ENCODE results near the gene ZNF429. TPM values are rescaled to one million over a fixed set of nuclear protein-coding genes. Genes with fewer than 3 reads are reported as not detected.
"Not testable (repeated sequence)": the region's sequence is repeated elsewhere in the genome, so short reads cannot be mapped to it uniquely, and the experiment has no call there.

Gene ZNF429
- polyA plus RNA-seq, 6 donors from 2014 or later = 21.3 to 31.8 (median 25.9) TPM

- no peaks in the 10 kb centered on the region for H3K27me3 Mint-ChIP-seq
- no peak overlapping the region for H3K4me3 Mint-ChIP-seq
- no peak for ATAC-seq (ENCODE audit: low read depth in 2 of 2)
Observed at GRCh38 chr19:21485926-21486325, 19.5 kb upstream of the ZNF429 start.

GRCh38 chr19:21487969-21488368 lies 17.4 kb upstream of the ZNF429 start:
- Mint-ChIP-seq H3K9me3 (peaks cover 0 to 19% (median 7%) of the 10 kb centered on the region in 7 donors), H3K36me3 (no peaks in the 10 kb centered on the region), H3K4me1 (peaks cover 0 to 4% (median 0%) of the 10 kb centered on the region in 3 donors), H3K27me3 (no peaks in the 10 kb centered on the region), H3K27ac (peak overlapping the region in 1 of 6 donors; percentile 20), H3K4me3 (no peak overlapping the region)
- ATAC-seq (ENCODE audit: low read depth in 2 of 2) = no peak
- no peak for DNase-seq

More at GRCh38 chr19:21485926-21486325, 19.5 kb upstream of the ZNF429 start:
- no peak overlapping the region for H3K27ac Mint-ChIP-seq
- H3K36me3 Mint-ChIP-seq = no peaks in the 10 kb centered on the region
- peaks cover 0 to 19% (median 7%) of the 10 kb centered on the region in 7 donors for H3K9me3 Mint-ChIP-seq
- no peak for DNase-seq
- peaks cover 0 to 7% (median 0%) of the 10 kb centered on the region in 3 donors for H3K4me1 Mint-ChIP-seq

GRCh38 chr19:21491146-21491545 lies 14.3 kb upstream of the ZNF429 start:
- ATAC-seq (ENCODE audit: low read depth in 2 of 2) (no peak), DNase-seq (no peak)
- Mint-ChIP-seq H3K27ac (no peak overlapping the region), H3K36me3 (no peaks in the 10 kb centered on the region), H3K4me3 (no peak overlapping the region), H3K9me3 (peaks cover 0 to 12% (median 5%) of the 10 kb centered on the region in 7 donors), H3K4me1 (peaks cover 0 to 3% (median 0%) of the 10 kb centered on the region in 3 donors), H3K27me3 (no peaks in the 10 kb centered on the region)

- Mint-ChIP-seq H3K4me3 (no peak overlapping the region), H3K36me3 (no peaks in the 10 kb centered on the region), H3K4me1 (peaks cover 0 to 3% (median 0%) of the 10 kb centered on the region in 3 donors), H3K27me3 (no peaks in the 10 kb centered on the region), H3K9me3 (peaks cover 0 to 11% (median 2%) of the 10 kb centered on the region in 7 donors), H3K27ac (peak overlapping the region in 1 of 6 donors; percentile 12)
- ATAC-seq (ENCODE audit: low read depth in 2 of 2) (no peak), DNase-seq (no peak)
Observed at GRCh38 chr19:21492947-21493906, 12.2 kb upstream of the ZNF429 start.

- DNase-seq (no peak), ATAC-seq (ENCODE audit: low read depth in 2 of 2) (no peak)
- no peak overlapping the region for H3K27ac Mint-ChIP-seq
- H3K27me3 Mint-ChIP-seq = no peaks in the 10 kb centered on the region
- no peak overlapping the region for H3K4me3 Mint-ChIP-seq
- H3K9me3 Mint-ChIP-seq = peaks cover 0 to 5% (median 0%) of the 10 kb centered on the region in 7 donors
- H3K4me1 Mint-ChIP-seq = peaks cover 0 to 3% (median 0%) of the 10 kb centered on the region in 3 donors
- no peaks in the 10 kb centered on the region for H3K36me3 Mint-ChIP-seq
Observed at GRCh38 chr19:21496876-21497275, 8.5 kb upstream of the ZNF429 start.

- Mint-ChIP-seq H3K27ac (no peak overlapping the region), H3K36me3 (no peaks in the 10 kb centered on the region), H3K4me3 (no peak overlapping the region), H3K4me1 (no peaks in the 10 kb centered on the region), H3K9me3 (peaks cover 0 to 5% (median 0%) of the 10 kb centered on the region in 7 donors), H3K27me3 (no peaks in the 10 kb centered on the region)
- no peak for DNase-seq
- no peak for ATAC-seq (ENCODE audit: low read depth in 2 of 2)
Observed at GRCh38 chr19:21498651-21499050, 6.8 kb upstream of the ZNF429 start.

- no peak for ATAC-seq (ENCODE audit: low read depth in 2 of 2)
- Mint-ChIP-seq H3K27ac (peak overlapping the region in 4 of 6 donors; percentile 10 to 98 (median 38)), H3K4me3 (peak overlapping the region in 2 of 8 donors; percentile 47 to 100), H3K9me3 (peaks cover 0 to 9% (median 3%) of the 10 kb centered on the region in 7 donors), H3K36me3 (peaks cover 7 to 9% of the 10 kb centered on the region in 2 donors), H3K27me3 (no peaks in the 10 kb centered on the region), H3K4me1 (peaks cover 24 to 57% (median 39%) of the 10 kb centered on the region in 3 donors)
- DNase-seq = no peak
Observed at GRCh38 chr19:21508198-21508597, 2.8 kb downstream of the ZNF429 start.

- not testable (repeated sequence) for DNase-seq
- peaks cover 26 to 48% (median 38%) of the 10 kb centered on the region in 3 donors for H3K4me1 Mint-ChIP-seq
Observed at GRCh38 chr19:21511058-21511457, 5.7 kb downstream of the ZNF429 start.

GRCh38 chr19:21512609-21513008 lies 7.2 kb downstream of the ZNF429 start:
- H3K27ac Mint-ChIP-seq; H3K27me3 Mint-ChIP-seq; ATAC-seq (ENCODE audit: low read depth in 2 of 2); H3K4me3 Mint-ChIP-seq; DNase-seq: not testable (repeated sequence)
- peaks cover 0 to 38% (median 15%) of the 10 kb centered on the region in 7 donors for H3K9me3 Mint-ChIP-seq
- peaks cover 19 to 26% of the 10 kb centered on the region in 2 donors for H3K36me3 Mint-ChIP-seq
- H3K4me1 Mint-ChIP-seq = peaks cover 23 to 36% (median 36%) of the 10 kb centered on the region in 3 donors

More at GRCh38 chr19:21511058-21511457, 5.7 kb downstream of the ZNF429 start:
- H3K36me3 Mint-ChIP-seq = peaks cover 7 to 13% of the 10 kb centered on the region in 2 donors
- not testable (repeated sequence) for H3K4me3 Mint-ChIP-seq; H3K27me3 Mint-ChIP-seq; H3K27ac Mint-ChIP-seq; ATAC-seq (ENCODE audit: low read depth in 2 of 2)
- H3K9me3 Mint-ChIP-seq = peaks cover 0 to 23% (median 4%) of the 10 kb centered on the region in 7 donors

- DNase-seq (no peak), ATAC-seq (ENCODE audit: low read depth in 2 of 2) (no peak)
- Mint-ChIP-seq H3K9me3 (peaks cover 4 to 47% (median 25%) of the 10 kb centered on the region in 7 donors), H3K4me3 (peak overlapping the region in 1 of 8 donors; percentile 31), H3K4me1 (peaks cover 27 to 33% (median 27%) of the 10 kb centered on the region in 3 donors), H3K27ac (peak overlapping the region in 3 of 6 donors; percentile 12 to 58 (median 45)), H3K36me3 (peaks cover 28% of the 10 kb centered on the region in 2 donors), H3K27me3 (no peaks in the 10 kb centered on the region)
Observed at GRCh38 chr19:21513651-21514050, 8.2 kb downstream of the ZNF429 start.

GRCh38 chr19:21519488-21519887 lies 14.1 kb downstream of the ZNF429 start:
- H3K36me3 Mint-ChIP-seq = peaks cover 57 to 64% of the 10 kb centered on the region in 2 donors
- H3K4me3 Mint-ChIP-seq = no peak overlapping the region
- H3K4me1 Mint-ChIP-seq = peaks cover 4 to 15% (median 14%) of the 10 kb centered on the region in 3 donors
- H3K9me3 Mint-ChIP-seq = peaks cover 10 to 79% (median 68%) of the 10 kb centered on the region in 7 donors
- H3K27me3 Mint-ChIP-seq = no peaks in the 10 kb centered on the region
- DNase-seq (no peak), ATAC-seq (ENCODE audit: low read depth in 2 of 2) (no peak)
- peak overlapping the region in 2 of 6 donors; percentile 80 to 95 for H3K27ac Mint-ChIP-seq

- peak overlapping the region in 1 of 8 donors; percentile 5 for H3K4me3 Mint-ChIP-seq
- no peak for DNase-seq
- ATAC-seq (ENCODE audit: low read depth in 2 of 2) = no peak
- H3K27ac Mint-ChIP-seq = no peak overlapping the region
- peaks cover 50 to 57% of the 10 kb centered on the region in 2 donors for H3K36me3 Mint-ChIP-seq
- H3K27me3 Mint-ChIP-seq = no peaks in the 10 kb centered on the region
- H3K9me3 Mint-ChIP-seq = peaks cover 0 to 72% (median 57%) of the 10 kb centered on the region in 7 donors
- H3K4me1 Mint-ChIP-seq = no peaks in the 10 kb centered on the region
Observed at GRCh38 chr19:21532904-21533303, 27.5 kb downstream of the ZNF429 start.

- Mint-ChIP-seq H3K9me3 (peaks cover 0 to 76% (median 65%) of the 10 kb centered on the region in 7 donors), H3K36me3 (peaks cover 43 to 46% of the 10 kb centered on the region in 2 donors)
- not testable (repeated sequence) for H3K4me3 Mint-ChIP-seq; DNase-seq; ATAC-seq (ENCODE audit: low read depth in 2 of 2); H3K27ac Mint-ChIP-seq; H3K4me1 Mint-ChIP-seq; H3K27me3 Mint-ChIP-seq
Observed at GRCh38 chr19:21536741-21537290, 31.4 kb downstream of the ZNF429 start.

All from naive B cell (primary cell).